SK-N-SH (cell line): Measurements from ENCODE around the gene BCAR3. TPM values are rescaled to one million over a fixed set of nuclear protein-coding genes. Genes with fewer than 3 reads are reported as not detected.

Source experiments
- CTCF ChIA-PET: fragments of 300-600, 350-600 bp; formaldehyde crosslinking; extraction: SDS; loops from one replicate; lab custom pipeline; 2021; lab: Yijun Ruan, JAX
- POLR2A ChIA-PET: fragments of 350-600 bp; sonication (Branson Sonifier 250); formaldehyde crosslinking; extraction: SDS; loops from one replicate; lab custom pipeline; 2020; ENCODE audit warnings: antibody characterized with exemption, inconsistent platforms; lab: Yijun Ruan, JAX
- DNase-seq: peaks from one replicate; pipeline ENCODE4 v3.0.0; 2012
- H2AFZ ChIP-seq: fragments of 200-600 bp; sonication (generic); 2 replicates; pipeline ENCODE4 v1.8.1; 2016; ENCODE audit warnings: antibody characterized with exemption, mild to moderate bottlenecking, low read depth
- H3F3A ChIP-seq: fragments of 200-600 bp; sonication (generic); replicated peaks from 2 replicates; pipeline ENCODE3; 2016; ENCODE audit warnings: antibody characterized with exemption, mild to moderate bottlenecking; ENCODE audit not compliant: insufficient read depth
- H3K27ac ChIP-seq, 2 experiments: fragments of 200-500 bp in 1 of 2; fragments of 200-600 bp in 1 of 2; sonication (Bioruptor generic) in 1 of 2; sonication (generic), shearing (Covaris generic) in 1 of 2; 2 replicates each; pipeline versions ENCODE4 v1.5.1 to v1.6.1; 2014 to 2016; ENCODE audit warnings: low read depth in 2 of 2, inconsistent platforms in 1 of 2, low read length in 1 of 2, mild to moderate bottlenecking in 1 of 2, mixed read lengths in 1 of 2
- H3K27me3 ChIP-seq: fragments of 200-600 bp; sonication (generic), shearing (Covaris generic); 2 replicates; pipeline ENCODE4 v1.6.1; 2016; ENCODE audit warnings: mixed run types; ENCODE audit not compliant: insufficient read depth
- H3K36me3 ChIP-seq, 2 experiments: fragments of 200-500 bp in 1 of 2; fragments of 200-600 bp in 1 of 2; sonication (Bioruptor generic) in 1 of 2; sonication (generic) in 1 of 2; replicated peaks in 1 of 2; 2 replicates each; pipeline versions ENCODE3 to v1.5.1; 2014 to 2016; ENCODE audit warnings: low read length in 1 of 2, mild to moderate bottlenecking in 1 of 2; ENCODE audit not compliant: insufficient read depth in 2 of 2, control insufficient read depth in 1 of 2
- H3K4me1 ChIP-seq, 2 experiments: fragments of 200-500 bp in 1 of 2; fragments of 200-600 bp in 1 of 2; sonication (Bioruptor generic) in 1 of 2; sonication (generic), shearing (Covaris generic) in 1 of 2; 2 replicates each; pipeline versions ENCODE4 v1.5.1 to v1.6.1; 2014 to 2016; ENCODE audit warnings: low read depth in 1 of 2, low read length in 1 of 2, mixed run types in 1 of 2; ENCODE audit not compliant: insufficient read depth in 2 of 2, control insufficient read depth in 1 of 2
- H3K4me2 ChIP-seq: fragments of 200-600 bp; sonication (generic), shearing (Covaris generic); 2 replicates; pipeline ENCODE4 v1.6.1; 2017; ENCODE audit warnings: mixed run types
- H3K4me3 ChIP-seq, 2 experiments: fragments of 200-500 bp in 1 of 2; fragments of 200-600 bp in 1 of 2; sonication (Bioruptor generic) in 1 of 2; sonication (generic), shearing (Covaris generic) in 1 of 2; 2 replicates each; pipeline versions ENCODE4 v1.5.1 to v1.8.1; 2014 to 2016; ENCODE audit warnings: low read depth in 2 of 2, inconsistent platforms in 1 of 2, low read length in 1 of 2, mild to moderate bottlenecking in 1 of 2, mixed read lengths in 1 of 2, moderate library complexity in 1 of 2
- H3K79me2 ChIP-seq: fragments of 200-600 bp; sonication (generic); 2 replicates; pipeline ENCODE4 v1.8.1; 2017; ENCODE audit warnings: mild to moderate bottlenecking; ENCODE audit not compliant: insufficient read depth
- H3K9ac ChIP-seq: fragments of 200-600 bp; sonication (generic); 2 replicates; pipeline ENCODE4 v1.6.1; 2017; ENCODE audit warnings: mixed run types
- H3K9me2 ChIP-seq: fragments of 200-600 bp; sonication (generic); 2 replicates; pipeline ENCODE4 v1.6.1; 2017; ENCODE audit warnings: mixed run types
- H3K9me3 ChIP-seq: fragments of 200-600 bp; sonication (generic); 2 replicates; pipeline ENCODE4 v1.6.1; 2017; ENCODE audit warnings: mixed run types, mild to moderate bottlenecking, moderate library complexity
- H4K20me1 ChIP-seq: fragments of 200-600 bp; sonication (generic); 2 replicates; pipeline ENCODE4 v1.6.1; 2017; ENCODE audit warnings: mild to moderate bottlenecking, mixed run types; ENCODE audit not compliant: insufficient read depth
- ELF1 ChIP-seq: IDR thresholded peaks from 2 replicates; pipeline ENCODE4 v1.4.0; 2012
- FOSL2 ChIP-seq: IDR thresholded peaks from 2 replicates; pipeline ENCODE4 v1.4.0; 2012; ENCODE audit warnings: low read depth, mild to moderate bottlenecking, moderate library complexity, borderline replicate concordance
- FOXJ3 ChIP-seq: sonication (generic); formaldehyde crosslinking; IDR thresholded peaks from 2 replicates; pipeline ENCODE4 v1.5.1; 2020; ENCODE audit warnings: mild to moderate bottlenecking, missing genetic modification reagents
- FOXM1 ChIP-seq: IDR thresholded peaks from 2 replicates; pipeline ENCODE4 v1.4.0; 2012; ENCODE audit warnings: low read depth, mild to moderate bottlenecking
- GATA2 ChIP-seq: sonication (generic); formaldehyde crosslinking; IDR thresholded peaks from 2 replicates; pipeline ENCODE4 v1.5.0; 2020; ENCODE audit warnings: mild to moderate bottlenecking, missing genetic modification reagents
- IRF3 ChIP-seq: fragments of 150-350 bp; IDR thresholded peaks from 2 replicates; pipeline ENCODE4 v1.6.1; 2016; ENCODE audit warnings: mild to moderate bottlenecking, low read depth, low read length
- MEF2A ChIP-seq: IDR thresholded peaks from 2 replicates; pipeline ENCODE4 v1.4.0; 2012; ENCODE audit warnings: low read depth, borderline replicate concordance
- MXI1 ChIP-seq: IDR thresholded peaks from 2 replicates; pipeline ENCODE4 v1.6.1; 2012; ENCODE audit warnings: mild to moderate bottlenecking, low read depth, low read length, improper control_type of control experiment
- PBX3 ChIP-seq: IDR thresholded peaks from 2 replicates; pipeline ENCODE4; 2012
- REST ChIP-seq: IDR thresholded peaks from 2 replicates; pipeline ENCODE4 v1.6.1; 2012; ENCODE audit warnings: mild to moderate bottlenecking, low read depth, low read length, moderate library complexity
- SIN3A ChIP-seq: IDR thresholded peaks from 2 replicates; pipeline ENCODE4 v1.6.1; 2012; ENCODE audit warnings: low read depth, mild to moderate bottlenecking, low read length, moderate library complexity, borderline replicate concordance
- TEAD4 ChIP-seq: IDR thresholded peaks from 2 replicates; pipeline ENCODE4 v1.4.0; 2012; ENCODE audit warnings: mild to moderate bottlenecking, borderline replicate concordance; ENCODE audit not compliant: insufficient read depth
- USF1 ChIP-seq: IDR thresholded peaks from 2 replicates; pipeline ENCODE4 v1.4.0; 2012; ENCODE audit warnings: low read depth, borderline replicate concordance
- WGBS: methylation state at CpG from one replicate; pipeline ENCODE4 v1.1.6; 2017; ENCODE audit warnings: low lambda C conversion rate; 5-methylcytosine and 5-hydroxymethylcytosine counted together
- polyA plus RNA-seq, 3 experiments: library from polyadenylated mRNA; depleted of rRNA; stranded (reverse); fragments of >200 nt; gene quantifications; 2 replicates each; pipeline ENCODE4 v1.2.3, GENCODE V29; 2012

The BCAR3 gene
- polyA plus RNA-seq, 1 of the 3 experiments (the other 2 are of a cell fraction) = 58.4 TPM

- Histone ChIP-seq H3K27me3 (no peaks in the 10 kb centered on the region), H3K9me2 (no peaks in the 10 kb centered on the region; the same call in 1 of the 2 replicates), H2AFZ (no peak overlapping the region), H3K4me1 (no peaks in the 10 kb centered on the region; a peak in 2 of 4 replicates), H3K9ac (no peak overlapping the region), H3K27ac (no peak overlapping the region), H3K4me3 (no peak overlapping the region), H3K9me3 (no peaks in the 10 kb centered on the region), H4K20me1 (peaks cover 58% of the 10 kb centered on the region), H3K36me3 (peaks cover 12 to 49% of the 10 kb centered on the region in 2 experiments), H3K79me2 (peaks cover 100% of the 10 kb centered on the region), H3K4me2 (no peak overlapping the region), H3F3A (peaks cover 10% of the 10 kb centered on the region)
- no peak for DNase-seq
- ChIA-PET POLR2A (no interaction called here), CTCF (interaction anchor here (1.1 to 1.4 kb wide), 3 partner anchors 8 to 196 kb away, joined by 4 to 6 read pairs (median 4); no protein-coding TSS in a partner anchor)
- TF ChIP-seq TEAD4 (no peak), REST (no peak), GATA2 (CRISPR knock-in tag) (no peak), PBX3 (no peak), FOSL2 (no peak), USF1 (no peak), ELF1 (no peak), MEF2A (no peak), IRF3 (no peak), MXI1 (no peak), FOXM1 (no peak), FOXJ3 (CRISPR knock-in tag) (no peak), SIN3A (no peak)
- WGBS = 94% methylated on average over 2 of the region's 2 CpGs
Measured at GRCh38 chr1:93648656-93649055, 33.0 kb downstream of the BCAR3 start.
